SJCRH30 (cell line): Measurements from ENCODE around the gene EMILIN1. TPM values are rescaled to one million over a fixed set of nuclear protein-coding genes. Genes with fewer than 3 reads are reported as not detected.

Experiments
- DNase-seq, 2 experiments: peaks; one replicate each; pipeline ENCODE4 v3.0.0-alpha.2; 2015 to 2020
- H3K27ac ChIP-seq: fragments of 250-450 bp; sonication (Bioruptor Pico); 2 replicates; pipeline ENCODE4 v1.5.1; 2020; ENCODE audit warnings: mild to moderate bottlenecking, moderate library complexity
- H3K27me3 ChIP-seq: fragments of 250-450 bp; sonication (Bioruptor Pico); 2 replicates; pipeline ENCODE4 v1.5.1; 2020; ENCODE audit warnings: mild to moderate bottlenecking, moderate library complexity
- H3K36me3 ChIP-seq: fragments of 250-450 bp; sonication (Bioruptor Pico); 2 replicates; pipeline ENCODE4 v1.5.1; 2020; ENCODE audit warnings: mild to moderate bottlenecking, moderate library complexity
- H3K4me1 ChIP-seq: fragments of 250-450 bp; sonication (Bioruptor Pico); 2 replicates; pipeline ENCODE4 v1.5.1; 2020; ENCODE audit warnings: mild to moderate bottlenecking, moderate library complexity
- H3K4me3 ChIP-seq: fragments of 250-450 bp; sonication (Bioruptor Pico); 2 replicates; pipeline ENCODE4 v1.5.1; 2020; ENCODE audit warnings: mild to moderate bottlenecking, moderate library complexity
- H3K9me3 ChIP-seq: fragments of 250-450 bp; sonication (Bioruptor Pico); replicated peaks from 2 replicates; pipeline ENCODE4 v1.5.1; 2020; ENCODE audit warnings: mild to moderate bottlenecking, moderate library complexity
- total RNA-seq: library from RNA; depleted of rRNA; stranded (reverse); fragments of >200 nt; shearing (Covaris generic); gene quantifications from 2 replicates; pipeline ENCODE4 v1.2.3, GENCODE V29; 2014; rRNA removed

EMILIN1 gene
- total RNA-seq: 80.5 and 87.7 TPM in 2 replicates

GRCh38 chr2:27078267-27079194, at the start of gene EMILIN1:
Gene EMILIN1 (plus strand): TSS chr2:27078615. CDS start chr2:27079066, 451 bp downstream.
- Histone ChIP-seq H3K27ac (peak within 1 kb of the TSS; percentile 64), H3K4me1 (peaks cover 64% of the 10 kb centered on the region), H3K9me3 (no peaks in the 10 kb centered on the region), H3K27me3 (no peaks in the 10 kb centered on the region), H3K36me3 (no peaks in the 10 kb centered on the region), H3K4me3 (peak within 1 kb of the TSS; percentile 67)
- peak; percentile 87 to 89 for DNase-seq

DNA sequence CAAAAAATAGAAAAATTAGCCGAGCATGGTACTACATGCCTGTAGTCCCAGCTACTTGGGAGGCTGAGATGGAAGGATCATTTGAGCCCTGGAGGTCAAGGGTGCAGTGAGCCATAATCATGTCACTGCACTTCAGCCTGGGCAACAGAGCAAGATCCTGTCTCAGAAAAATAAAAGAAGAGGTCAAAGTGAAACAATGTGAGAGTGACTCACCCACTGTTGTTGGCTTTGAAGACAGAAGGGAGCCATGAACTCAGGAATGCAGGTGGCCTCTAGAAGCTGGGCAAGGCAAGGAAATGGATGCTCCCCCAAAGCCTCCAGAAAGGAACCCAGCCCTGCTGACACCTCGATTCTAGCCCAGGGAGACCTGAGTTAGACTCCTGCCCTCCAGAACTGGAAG, 49.4 kb upstream of the EMILIN1 start:
- H3K27ac ChIP-seq: no peak overlapping the region
- H3K36me3 ChIP-seq: no peaks in the 10 kb centered on the region
- H3K4me1 ChIP-seq: peaks cover 9% of the 10 kb centered on the region
- no peak for DNase-seq
- no peak overlapping the region for H3K4me3 ChIP-seq
- H3K27me3 ChIP-seq: no peaks in the 10 kb centered on the region
- H3K9me3 ChIP-seq: no peaks in the 10 kb centered on the region

DNA sequence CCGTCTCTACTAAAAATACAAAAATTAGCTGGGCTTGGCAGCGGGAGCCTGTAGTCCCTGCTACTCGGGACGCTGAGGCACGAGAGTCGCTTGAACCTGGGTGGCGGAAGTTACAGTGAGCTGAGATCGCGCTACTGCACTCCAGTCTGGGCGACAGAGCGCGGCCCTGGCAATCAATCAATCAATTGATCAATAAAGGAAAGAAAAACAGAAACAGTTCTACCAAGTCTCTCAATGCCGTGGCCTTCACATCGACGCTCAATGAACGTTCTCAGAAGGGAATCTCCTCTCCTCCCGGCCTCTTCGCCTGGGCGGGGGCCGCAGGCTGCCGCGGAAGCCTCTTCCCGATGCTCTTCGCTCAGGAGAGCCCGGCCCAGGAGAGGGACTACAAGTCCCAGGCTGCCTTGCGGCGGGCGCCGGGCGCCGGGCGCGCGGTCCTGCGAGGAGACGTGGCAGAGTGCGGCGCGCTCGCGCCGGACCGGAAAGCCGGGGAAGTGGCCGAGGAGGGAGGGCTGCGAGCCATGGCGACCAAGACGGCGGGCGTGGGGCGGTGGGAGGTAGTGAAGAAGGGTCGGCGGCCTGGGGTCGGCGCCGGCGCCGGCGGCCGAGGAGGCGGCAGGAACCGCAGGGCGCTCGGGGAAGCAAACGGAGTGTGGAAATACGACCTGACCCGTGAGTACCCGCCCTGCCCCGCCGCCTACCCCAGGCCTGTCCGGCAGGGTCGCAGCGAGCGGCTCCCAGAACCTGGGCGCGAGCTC, 45.7 kb upstream of the EMILIN1 start, which contains the start of gene TMEM214:
TMEM214 (plus strand) TSS at position 471 of the 758 bp plus-strand sequence; CDS start at position 522, 51 bp downstream.
- no peaks in the 10 kb centered on the region for H3K9me3 ChIP-seq
- H3K27me3 ChIP-seq: no peaks in the 10 kb centered on the region
- peaks cover 29% of the 10 kb centered on the region for H3K36me3 ChIP-seq
- H3K4me1 ChIP-seq: peaks cover 4% of the 10 kb centered on the region
- peak; percentile 93 to 94 for DNase-seq
- peak within 1 kb of the TSS; percentile 79 for H3K4me3 ChIP-seq
- peak within 1 kb of the TSS; percentile 33 for H3K27ac ChIP-seq

DNA sequence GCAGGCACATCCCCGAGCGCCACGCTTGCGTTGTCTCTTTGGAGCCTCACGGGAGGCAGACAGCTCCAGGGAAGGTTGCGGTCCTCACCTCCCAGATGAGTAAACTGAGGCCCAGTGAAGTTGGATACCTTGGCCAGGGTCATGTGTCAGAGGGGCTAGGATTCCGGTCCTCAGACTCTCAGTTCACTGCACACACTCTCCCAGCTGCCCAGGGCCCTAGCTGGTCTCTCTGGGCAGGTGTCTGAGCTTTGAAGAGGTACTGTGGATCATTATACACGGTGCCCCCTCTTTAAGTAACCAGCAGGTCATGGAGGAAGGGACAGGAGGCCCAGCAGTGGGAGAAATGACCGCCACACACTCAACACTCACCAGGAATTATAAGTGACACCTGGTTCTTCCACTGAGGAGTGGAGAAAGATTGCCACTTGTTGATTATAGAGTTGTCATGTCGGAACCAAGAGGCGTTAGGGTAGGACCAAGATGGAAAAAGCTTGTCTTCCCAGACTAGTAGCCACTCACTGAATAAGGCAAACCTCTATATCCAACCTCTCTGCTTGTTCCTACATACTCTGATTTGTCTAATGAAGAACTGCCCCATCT, 45.1 kb upstream of the EMILIN1 start:
- Histone ChIP-seq H3K27me3 (no peaks in the 10 kb centered on the region), H3K4me3 (peak overlapping the region; percentile 79), H3K9me3 (no peaks in the 10 kb centered on the region), H3K4me1 (peaks cover 2% of the 10 kb centered on the region; the same call in 1 of the 2 replicates), H3K27ac (peak overlapping the region; percentile 33), H3K36me3 (peaks cover 36% of the 10 kb centered on the region)
- no peak for DNase-seq

DNA sequence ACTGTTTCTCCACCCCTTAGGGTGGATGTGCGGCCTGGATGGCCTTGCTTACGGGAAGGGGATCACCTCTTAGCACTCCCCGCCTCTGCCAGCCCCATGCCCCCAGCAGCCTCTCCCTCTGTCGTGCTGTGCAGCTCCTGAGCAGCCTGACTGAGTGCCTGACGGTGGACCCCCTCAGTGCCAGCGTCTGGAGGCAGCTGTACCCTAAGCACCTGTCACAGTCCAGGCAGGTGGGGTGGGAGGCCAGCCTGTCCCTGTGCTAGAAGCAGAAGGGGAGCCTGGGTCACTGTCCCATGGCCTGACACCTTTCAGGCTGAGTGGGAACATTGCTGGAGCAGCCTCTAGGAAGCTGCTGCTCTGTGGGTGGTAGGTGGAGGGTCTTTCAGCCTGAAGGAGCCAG, 40.4 kb upstream of the EMILIN1 start:
- Histone ChIP-seq H3K27me3 (no peaks in the 10 kb centered on the region), H3K4me3 (no peak overlapping the region), H3K36me3 (peaks cover 73% of the 10 kb centered on the region), H3K27ac (no peak overlapping the region), H3K4me1 (peaks cover 2% of the 10 kb centered on the region; the same call in 1 of the 2 replicates), H3K9me3 (no peaks in the 10 kb centered on the region)
- DNase-seq: no peak

- H3K4me1 ChIP-seq: peaks cover 2% of the 10 kb centered on the region; the same call in 1 of the 2 replicates
- no peaks in the 10 kb centered on the region for H3K27me3 ChIP-seq
- H3K9me3 ChIP-seq: no peaks in the 10 kb centered on the region
- H3K36me3 ChIP-seq: peaks cover 73% of the 10 kb centered on the region
- no peak overlapping the region for H3K4me3 ChIP-seq
- no peak overlapping the region for H3K27ac ChIP-seq
- no peak for DNase-seq
Measured at GRCh38 chr2:27038631-27039339, 39.6 kb upstream of the EMILIN1 start.

- Histone ChIP-seq H3K27ac (no peak overlapping the region), H3K27me3 (no peaks in the 10 kb centered on the region), H3K4me3 (no peak overlapping the region), H3K4me1 (no peaks in the 10 kb centered on the region), H3K9me3 (no peaks in the 10 kb centered on the region), H3K36me3 (peaks cover 73% of the 10 kb centered on the region)
- no peak for DNase-seq
Measured at GRCh38 chr2:27039426-27039825, 39.0 kb upstream of the EMILIN1 start.

GRCh38 chr2:27039871-27040270, 38.5 kb upstream of the EMILIN1 start:
- H3K4me1 ChIP-seq: no peaks in the 10 kb centered on the region

GRCh38 chr2:27040282-27040681, 38.1 kb upstream of the EMILIN1 start:
- no peak for DNase-seq
- H3K36me3 ChIP-seq: peaks cover 67% of the 10 kb centered on the region
- no peaks in the 10 kb centered on the region for H3K4me1 ChIP-seq
- H3K27ac ChIP-seq: no peak overlapping the region
- no peak overlapping the region for H3K4me3 ChIP-seq
- no peaks in the 10 kb centered on the region for H3K27me3 ChIP-seq
- H3K9me3 ChIP-seq: no peaks in the 10 kb centered on the region

More at GRCh38 chr2:27039871-27040270, 38.5 kb upstream of the EMILIN1 start:
- no peaks in the 10 kb centered on the region for H3K27me3 ChIP-seq
- H3K36me3 ChIP-seq: peaks cover 71% of the 10 kb centered on the region
- H3K4me3 ChIP-seq: no peak overlapping the region
- no peak for DNase-seq
- H3K9me3 ChIP-seq: no peaks in the 10 kb centered on the region
- H3K27ac ChIP-seq: no peak overlapping the region

- H3K4me3 ChIP-seq: no peak overlapping the region
- H3K27ac ChIP-seq: no peak overlapping the region
- DNase-seq: no peak
- no peaks in the 10 kb centered on the region for H3K4me1 ChIP-seq
- H3K9me3 ChIP-seq: no peaks in the 10 kb centered on the region
- H3K27me3 ChIP-seq: no peaks in the 10 kb centered on the region
- H3K36me3 ChIP-seq: peaks cover 53% of the 10 kb centered on the region
Measured at GRCh38 chr2:27041752-27042151, 36.7 kb upstream of the EMILIN1 start.

- Histone ChIP-seq H3K27me3 (no peaks in the 10 kb centered on the region), H3K4me3 (no peak overlapping the region), H3K27ac (no peak overlapping the region), H3K4me1 (no peaks in the 10 kb centered on the region), H3K36me3 (peaks cover 48% of the 10 kb centered on the region), H3K9me3 (no peaks in the 10 kb centered on the region)
- DNase-seq: peak in 1 of 2 experiments; percentile 39
Measured at GRCh38 chr2:27042159-27042661, 36.2 kb upstream of the EMILIN1 start.

GRCh38 chr2:27042985-27043634, 35.3 kb upstream of the EMILIN1 start:
- Histone ChIP-seq H3K27me3 (no peaks in the 10 kb centered on the region), H3K4me3 (no peak overlapping the region), H3K9me3 (no peaks in the 10 kb centered on the region), H3K36me3 (peaks cover 39% of the 10 kb centered on the region), H3K27ac (no peak overlapping the region), H3K4me1 (no peaks in the 10 kb centered on the region)
- no peak for DNase-seq

DNA sequence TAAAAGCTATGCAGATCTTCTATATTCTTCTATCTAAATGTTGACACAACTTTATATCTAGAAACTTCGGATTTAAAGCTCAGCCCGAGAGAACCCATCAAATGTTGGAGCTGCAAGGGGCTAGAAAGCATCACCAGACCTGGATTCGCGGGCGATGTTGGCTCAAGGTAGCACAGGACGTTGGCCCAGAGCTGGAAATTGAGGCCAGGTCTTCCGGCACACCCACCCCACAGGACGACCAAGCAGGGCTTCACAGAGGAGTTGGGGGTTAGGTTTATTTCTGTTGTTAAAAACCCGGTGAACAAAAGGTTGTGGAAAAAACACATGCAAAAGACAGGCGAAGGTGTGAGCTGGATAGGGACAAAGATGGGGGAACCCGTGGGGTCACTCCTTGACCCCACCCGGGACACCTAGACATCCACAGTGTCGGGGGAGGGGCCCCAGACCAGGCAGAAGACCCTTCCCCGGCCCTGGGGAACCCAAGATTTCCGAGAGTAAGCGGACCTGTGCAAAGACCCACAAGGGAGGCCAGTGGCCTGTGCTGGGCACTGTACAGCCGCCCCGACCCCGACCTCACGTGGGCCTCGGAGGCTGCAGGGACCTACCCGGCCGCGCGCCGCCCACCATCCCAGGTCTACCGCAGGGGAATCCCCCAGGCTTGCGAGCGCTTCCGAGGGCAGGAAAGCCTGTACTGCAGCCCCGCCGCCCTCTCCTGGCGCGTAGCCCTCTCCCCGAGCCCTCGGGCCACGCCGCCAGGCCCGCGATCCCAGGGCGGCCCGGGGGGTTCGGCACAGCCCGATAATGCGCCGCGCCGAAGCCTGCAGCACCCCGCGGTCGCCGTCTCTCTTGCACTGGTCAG, 28.8 kb upstream of the EMILIN1 start:
- Histone ChIP-seq H3K9me3 (no peaks in the 10 kb centered on the region), H3K27me3 (no peaks in the 10 kb centered on the region), H3K36me3 (0 out of 2 replicates have a peak, but pooled peaks cover 1% of the 10 kb centered on the region), H3K4me1 (no peaks in the 10 kb centered on the region; the same call in 1 of the 2 replicates), H3K27ac (peak overlapping the region; percentile 9), H3K4me3 (peak overlapping the region; percentile 71)
- DNase-seq: peak; percentile 68 to 69
